Thoracic aorta (tissue), 2 donors: Measurements from ENCODE around the gene JPT2. TPM values are rescaled to one million over a fixed set of nuclear protein-coding genes. Genes with fewer than 3 reads are reported as not detected.

ENCODE experiments used
- ATAC-seq: fragments of 150-250 bp; one replicate; pipeline ENCODE4 v1.8.0; 2017; ENCODE audit warnings: low read depth; ENCODE audit not compliant: insufficient number of reproducible peaks, low FRiP score
- DNase-seq: peaks from one replicate; pipeline ENCODE4 v3.0.0-alpha.2; 2020; ENCODE audit warnings: low spot score
- H3K27ac ChIP-seq, 2 donors: fragments of 200-600 bp; sonication (generic); 1 replicate in 1 of 2; 2 replicates in 1 of 2; pipeline ENCODE4 v1.5.1; 2016; ENCODE audit warnings: mild to moderate bottlenecking in 2 of 2, moderate library complexity in 2 of 2
- H3K27me3 ChIP-seq: fragments of 200-600 bp; sonication (generic); replicated peaks from 2 replicates; pipeline ENCODE4 v1.6.0; 2016; ENCODE audit warnings: mild to moderate bottlenecking; ENCODE audit not compliant: insufficient read depth
- H3K36me3 ChIP-seq: fragments of 200-600 bp; sonication (generic); one replicate; pipeline ENCODE4 v1.5.1; 2016
- H3K4me1 ChIP-seq, 2 donors: fragments of 200-600 bp; sonication (generic); 1 replicate in 1 of 2; 2 replicates in 1 of 2; pipeline versions ENCODE4 v1.5.1 to v1.6.0; 2016; ENCODE audit warnings: low read depth in 2 of 2, mild to moderate bottlenecking in 1 of 2; ENCODE audit not compliant: control insufficient read depth in 1 of 2
- H3K4me3 ChIP-seq: fragments of 200-600 bp; sonication (generic); 2 replicates; pipeline ENCODE4 v1.5.1; 2016; ENCODE audit warnings: mild to moderate bottlenecking
- H3K9me3 ChIP-seq: fragments of 200-600 bp; sonication (generic); 2 replicates; pipeline ENCODE4 v1.5.1; 2016
- total RNA-seq, 2 donors: library from RNA; depleted of rRNA; stranded (reverse); fragments of >200 nt; gene quantifications; one replicate each; pipeline versions ENCODE4 v1.1.0 to v1.2.3, GENCODE V29; 2016
- TF ChIP-seq, protein P1 (sequence below): fragments of 200-600 bp; sonication (generic); IDR thresholded peaks from one replicate; pipeline ENCODE4 v1.5.1; 2019; ENCODE audit warnings: antibody characterized with exemption

Gene JPT2
- total RNA-seq, 2 donors from 2014 or later: 17.1 to 26.1 TPM

DNA sequence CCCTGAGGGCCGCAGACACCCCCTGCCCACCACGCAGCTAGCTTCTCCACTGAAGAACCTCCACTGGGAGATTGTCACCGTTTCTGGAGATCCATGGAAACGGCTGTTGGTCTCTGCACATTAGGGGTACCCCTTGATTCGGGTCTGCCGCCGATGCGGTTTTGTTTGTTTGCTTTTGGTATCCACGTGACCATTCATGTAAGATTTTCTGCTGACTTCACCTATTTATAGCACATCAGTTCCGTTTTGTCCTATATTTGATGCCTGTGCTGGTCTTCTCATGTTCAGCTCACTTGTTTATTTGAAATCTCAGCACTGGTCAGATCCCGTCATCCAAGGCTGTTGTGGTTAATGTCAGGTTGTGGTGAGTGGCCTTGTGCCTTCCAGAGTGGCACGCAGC is 44.8 kb upstream of the JPT2 start:
- H3K9me3 ChIP-seq: no peaks in the 10 kb centered on the region
- H3K27ac ChIP-seq: no peak overlapping the region
- H3K36me3 ChIP-seq: peaks cover 42% of the 10 kb centered on the region
- H3K27me3 ChIP-seq: no peaks in the 10 kb centered on the region
- no peaks in the 10 kb centered on the region for H3K4me1 ChIP-seq
- TF ChIP-seq, protein P1, sequence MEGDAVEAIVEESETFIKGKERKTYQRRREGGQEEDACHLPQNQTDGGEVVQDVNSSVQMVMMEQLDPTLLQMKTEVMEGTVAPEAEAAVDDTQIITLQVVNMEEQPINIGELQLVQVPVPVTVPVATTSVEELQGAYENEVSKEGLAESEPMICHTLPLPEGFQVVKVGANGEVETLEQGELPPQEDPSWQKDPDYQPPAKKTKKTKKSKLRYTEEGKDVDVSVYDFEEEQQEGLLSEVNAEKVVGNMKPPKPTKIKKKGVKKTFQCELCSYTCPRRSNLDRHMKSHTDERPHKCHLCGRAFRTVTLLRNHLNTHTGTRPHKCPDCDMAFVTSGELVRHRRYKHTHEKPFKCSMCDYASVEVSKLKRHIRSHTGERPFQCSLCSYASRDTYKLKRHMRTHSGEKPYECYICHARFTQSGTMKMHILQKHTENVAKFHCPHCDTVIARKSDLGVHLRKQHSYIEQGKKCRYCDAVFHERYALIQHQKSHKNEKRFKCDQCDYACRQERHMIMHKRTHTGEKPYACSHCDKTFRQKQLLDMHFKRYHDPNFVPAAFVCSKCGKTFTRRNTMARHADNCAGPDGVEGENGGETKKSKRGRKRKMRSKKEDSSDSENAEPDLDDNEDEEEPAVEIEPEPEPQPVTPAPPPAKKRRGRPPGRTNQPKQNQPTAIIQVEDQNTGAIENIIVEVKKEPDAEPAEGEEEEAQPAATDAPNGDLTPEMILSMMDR: no peak
- no peak overlapping the region for H3K4me3 ChIP-seq
- DNase-seq: no peak
- ATAC-seq: no peak

DNA sequence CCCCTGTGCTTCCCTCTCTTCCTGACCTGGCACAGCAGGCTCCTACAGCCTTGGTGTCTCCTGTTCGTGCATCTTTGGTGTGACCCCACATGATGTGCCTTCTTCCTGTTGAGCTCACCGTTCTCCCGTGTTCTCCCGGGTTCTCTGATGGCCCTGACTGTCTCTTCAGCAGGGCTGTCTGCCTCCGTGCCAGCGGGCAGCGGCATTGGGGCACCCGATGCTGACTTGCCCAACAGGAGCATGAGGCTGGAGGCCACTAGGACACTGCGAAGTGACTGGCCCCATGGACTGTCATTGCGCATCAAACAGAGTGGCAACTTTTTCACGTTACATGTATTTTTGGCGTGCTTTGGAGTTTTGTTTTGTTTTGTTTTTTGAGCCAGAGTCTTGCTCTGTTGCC is 43.5 kb upstream of the JPT2 start:
- TF ChIP-seq, protein P1: no peak
- no peak overlapping the region for H3K27ac ChIP-seq
- ATAC-seq (no peak), DNase-seq (no peak)
- H3K9me3 ChIP-seq: no peaks in the 10 kb centered on the region
- no peaks in the 10 kb centered on the region for H3K4me1 ChIP-seq
- no peak overlapping the region for H3K4me3 ChIP-seq
- peaks cover 47% of the 10 kb centered on the region for H3K36me3 ChIP-seq
- H3K27me3 ChIP-seq: no peaks in the 10 kb centered on the region

DNA sequence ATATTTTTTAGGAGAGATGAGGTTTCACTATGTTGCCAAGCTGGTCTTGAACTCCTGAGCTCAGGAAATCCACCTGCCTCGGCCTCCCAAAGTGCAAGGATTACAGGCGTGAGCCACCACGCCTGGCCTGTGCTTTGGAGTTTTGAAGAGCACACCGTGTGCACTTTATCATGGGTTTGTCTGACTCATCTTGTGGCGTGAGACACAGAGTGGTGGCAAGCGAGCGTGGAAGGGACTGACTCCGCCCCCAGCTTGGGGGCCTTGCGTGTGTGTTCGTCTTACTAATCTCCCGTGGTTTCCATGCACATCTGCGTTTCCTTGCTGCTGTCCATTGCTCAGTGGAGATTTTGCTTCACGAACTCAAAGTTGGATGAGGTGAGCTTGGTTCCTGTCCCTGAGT is 43.0 kb upstream of the JPT2 start:
- no peaks in the 10 kb centered on the region for H3K9me3 ChIP-seq

DNA sequence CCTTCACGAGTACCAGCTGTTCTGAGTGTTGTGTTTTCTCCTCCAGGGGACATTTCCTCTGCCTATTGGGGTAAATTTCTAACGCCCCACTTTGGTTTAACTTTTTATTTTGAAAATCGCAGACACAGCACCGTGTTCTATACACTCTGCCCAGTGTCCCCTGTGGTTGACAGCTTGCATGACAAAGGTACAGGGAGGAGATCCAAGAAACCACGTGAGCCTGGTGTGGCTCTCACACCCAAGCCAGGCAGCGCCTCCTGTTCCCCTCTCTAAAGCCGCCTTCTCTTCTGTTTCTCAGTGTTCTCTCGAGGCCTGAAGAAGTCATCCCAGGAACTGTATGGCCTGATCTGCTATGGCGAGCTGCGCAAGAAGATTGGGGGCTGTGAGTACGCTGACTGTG is 40.6 kb upstream of the JPT2 start:
- Histone ChIP-seq H3K27ac (no peak overlapping the region), H3K4me1 (no peaks in the 10 kb centered on the region), H3K9me3 (no peaks in the 10 kb centered on the region), H3K36me3 (peaks cover 56% of the 10 kb centered on the region), H3K4me3 (no peak overlapping the region), H3K27me3 (no peaks in the 10 kb centered on the region)
- no peak for DNase-seq
- no peak for ATAC-seq
- TF ChIP-seq, protein P1: no peak

More for the DNA sequence above, 43.0 kb upstream of the JPT2 start:
- H3K4me3 ChIP-seq: no peak overlapping the region
- DNase-seq (no peak), ATAC-seq (no peak)
- TF ChIP-seq, protein P1: no peak
- H3K27me3 ChIP-seq: no peaks in the 10 kb centered on the region
- no peak overlapping the region for H3K27ac ChIP-seq
- peaks cover 47% of the 10 kb centered on the region for H3K36me3 ChIP-seq
- H3K4me1 ChIP-seq: no peaks in the 10 kb centered on the region

DNA sequence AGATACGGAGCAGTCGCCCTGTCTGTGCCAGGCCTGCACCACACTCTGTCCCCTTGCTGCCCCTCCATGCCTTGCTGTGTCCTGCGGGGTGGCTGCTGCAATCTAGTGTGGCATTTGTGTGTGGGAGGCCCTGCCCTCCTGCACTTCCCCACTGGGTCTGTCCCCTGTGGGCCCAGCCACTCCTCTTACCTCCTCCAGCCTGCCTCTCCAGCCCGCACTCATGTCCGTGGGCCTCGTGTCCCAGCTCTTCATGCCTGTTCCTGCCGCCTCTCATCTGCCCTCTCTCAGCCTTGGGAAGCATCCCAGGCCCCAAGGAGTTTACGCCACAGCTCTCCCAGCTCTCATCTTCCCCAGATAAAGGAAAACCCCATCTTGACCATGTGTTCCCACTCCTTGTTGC is 39.3 kb upstream of the JPT2 start:
- Histone ChIP-seq H3K27ac (no peak overlapping the region), H3K9me3 (no peaks in the 10 kb centered on the region), H3K27me3 (no peaks in the 10 kb centered on the region), H3K36me3 (peaks cover 56% of the 10 kb centered on the region), H3K4me3 (no peak overlapping the region), H3K4me1 (no peaks in the 10 kb centered on the region)
- DNase-seq (no peak), ATAC-seq (no peak)
- TF ChIP-seq, protein P1: no peak
